ENCODE data around the gene OR1S2. TPM values are rescaled to one million over a fixed set of nuclear protein-coding genes. Genes with fewer than 3 reads are reported as not detected.

The OR1S2 gene
- total RNA-seq, 1 donor from 2014 or later: not detected

DNA sequence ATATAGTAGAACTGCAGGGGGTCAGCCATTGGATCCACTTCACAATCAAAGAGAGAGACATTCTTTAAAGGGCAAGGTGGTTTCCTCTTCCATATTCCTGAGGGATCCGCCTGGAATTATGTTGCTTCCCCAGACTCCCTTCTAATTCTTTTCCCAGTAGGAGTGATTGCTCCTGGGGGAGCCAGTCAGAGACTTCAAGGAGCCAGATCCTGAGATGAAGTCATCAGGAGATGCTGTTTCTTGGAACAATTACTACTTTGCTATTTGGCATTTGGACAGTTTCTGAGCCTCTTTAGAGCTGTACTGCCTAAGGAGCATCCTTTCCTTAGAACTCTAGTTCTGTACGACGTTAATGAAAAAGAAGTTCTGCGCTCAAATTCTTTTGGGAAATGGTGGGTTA, 17.0 kb downstream of the OR1S2 start:
- Mint-ChIP-seq H3K9me3 (ENCODE audit: unreplicated experiment) (no peaks in the 10 kb centered on the region), H3K27ac (ENCODE audit: unreplicated experiment) (no peak overlapping the region), H3K27me3 (ENCODE audit: unreplicated experiment) (no peaks in the 10 kb centered on the region), H3K4me1 (ENCODE audit: unreplicated experiment) (no peaks in the 10 kb centered on the region), H3K36me3 (ENCODE audit: unreplicated experiment) (no peaks in the 10 kb centered on the region), H3K4me3 (ENCODE audit: unreplicated experiment) (no peak overlapping the region)
- TF ChIP-seq, protein P1, sequence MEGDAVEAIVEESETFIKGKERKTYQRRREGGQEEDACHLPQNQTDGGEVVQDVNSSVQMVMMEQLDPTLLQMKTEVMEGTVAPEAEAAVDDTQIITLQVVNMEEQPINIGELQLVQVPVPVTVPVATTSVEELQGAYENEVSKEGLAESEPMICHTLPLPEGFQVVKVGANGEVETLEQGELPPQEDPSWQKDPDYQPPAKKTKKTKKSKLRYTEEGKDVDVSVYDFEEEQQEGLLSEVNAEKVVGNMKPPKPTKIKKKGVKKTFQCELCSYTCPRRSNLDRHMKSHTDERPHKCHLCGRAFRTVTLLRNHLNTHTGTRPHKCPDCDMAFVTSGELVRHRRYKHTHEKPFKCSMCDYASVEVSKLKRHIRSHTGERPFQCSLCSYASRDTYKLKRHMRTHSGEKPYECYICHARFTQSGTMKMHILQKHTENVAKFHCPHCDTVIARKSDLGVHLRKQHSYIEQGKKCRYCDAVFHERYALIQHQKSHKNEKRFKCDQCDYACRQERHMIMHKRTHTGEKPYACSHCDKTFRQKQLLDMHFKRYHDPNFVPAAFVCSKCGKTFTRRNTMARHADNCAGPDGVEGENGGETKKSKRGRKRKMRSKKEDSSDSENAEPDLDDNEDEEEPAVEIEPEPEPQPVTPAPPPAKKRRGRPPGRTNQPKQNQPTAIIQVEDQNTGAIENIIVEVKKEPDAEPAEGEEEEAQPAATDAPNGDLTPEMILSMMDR (IDR thresholded peaks at IDR 0.05): no peak
- no peak for DNase-seq (ENCODE audit: extremely low spot score, unreplicated experiment)

DNA sequence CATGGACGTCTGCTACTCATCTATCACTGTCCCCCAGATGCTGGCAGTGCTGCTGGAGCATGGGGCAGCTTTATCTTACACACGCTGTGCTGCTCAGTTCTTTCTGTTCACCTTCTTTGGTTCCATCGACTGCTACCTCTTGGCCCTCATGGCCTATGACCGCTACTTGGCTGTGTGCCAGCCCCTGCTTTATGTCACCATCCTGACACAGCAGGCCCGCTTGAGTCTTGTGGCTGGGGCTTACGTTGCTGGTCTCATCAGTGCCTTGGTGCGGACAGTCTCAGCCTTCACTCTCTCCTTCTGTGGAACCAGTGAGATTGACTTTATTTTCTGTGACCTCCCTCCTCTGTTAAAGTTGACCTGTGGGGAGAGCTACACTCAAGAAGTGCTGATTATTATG, 24.3 kb downstream of the OR1S2 start:
- no peak overlapping the region for H3K27ac Mint-ChIP-seq (ENCODE audit: unreplicated experiment)
- H3K4me1 Mint-ChIP-seq (ENCODE audit: unreplicated experiment): no peaks in the 10 kb centered on the region
- DNase-seq (ENCODE audit: extremely low spot score, unreplicated experiment): no peak
- no peaks in the 10 kb centered on the region for H3K9me3 Mint-ChIP-seq (ENCODE audit: unreplicated experiment)
- no peaks in the 10 kb centered on the region for H3K36me3 Mint-ChIP-seq (ENCODE audit: unreplicated experiment)
- no peaks in the 10 kb centered on the region for H3K27me3 Mint-ChIP-seq (ENCODE audit: unreplicated experiment)
- TF ChIP-seq, protein P1 (IDR thresholded peaks at IDR 0.05): no peak
- no peak overlapping the region for H3K4me3 Mint-ChIP-seq (ENCODE audit: unreplicated experiment)

DNA sequence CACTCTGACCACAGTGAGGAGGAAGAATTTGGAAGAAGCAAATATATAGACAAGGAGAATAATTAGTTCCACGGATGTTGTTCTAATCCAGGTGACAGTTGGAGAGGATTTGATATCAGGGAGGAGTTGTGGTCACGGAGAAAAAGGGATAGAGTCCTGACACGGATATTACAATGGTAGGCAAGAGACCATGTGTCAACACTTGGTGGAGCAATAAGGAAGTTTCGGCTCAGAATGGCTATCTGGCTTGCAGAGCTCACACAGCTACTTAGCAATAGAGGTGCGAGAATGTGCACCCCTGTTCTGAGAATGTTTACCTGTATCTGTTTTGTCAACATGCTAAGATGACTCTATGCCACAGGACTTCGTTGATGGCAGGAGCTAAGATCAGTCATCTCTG, 25.5 kb downstream of the OR1S2 start:
- no peaks in the 10 kb centered on the region for H3K36me3 Mint-ChIP-seq (ENCODE audit: unreplicated experiment)
- H3K27ac Mint-ChIP-seq (ENCODE audit: unreplicated experiment): no peak overlapping the region
- no peak overlapping the region for H3K4me3 Mint-ChIP-seq (ENCODE audit: unreplicated experiment)
- no peaks in the 10 kb centered on the region for H3K27me3 Mint-ChIP-seq (ENCODE audit: unreplicated experiment)
- no peak for DNase-seq (ENCODE audit: extremely low spot score, unreplicated experiment)
- TF ChIP-seq, protein P1 (IDR thresholded peaks at IDR 0.05): no peak
- no peaks in the 10 kb centered on the region for H3K4me1 Mint-ChIP-seq (ENCODE audit: unreplicated experiment)
- H3K9me3 Mint-ChIP-seq (ENCODE audit: unreplicated experiment): no peaks in the 10 kb centered on the region

DNA sequence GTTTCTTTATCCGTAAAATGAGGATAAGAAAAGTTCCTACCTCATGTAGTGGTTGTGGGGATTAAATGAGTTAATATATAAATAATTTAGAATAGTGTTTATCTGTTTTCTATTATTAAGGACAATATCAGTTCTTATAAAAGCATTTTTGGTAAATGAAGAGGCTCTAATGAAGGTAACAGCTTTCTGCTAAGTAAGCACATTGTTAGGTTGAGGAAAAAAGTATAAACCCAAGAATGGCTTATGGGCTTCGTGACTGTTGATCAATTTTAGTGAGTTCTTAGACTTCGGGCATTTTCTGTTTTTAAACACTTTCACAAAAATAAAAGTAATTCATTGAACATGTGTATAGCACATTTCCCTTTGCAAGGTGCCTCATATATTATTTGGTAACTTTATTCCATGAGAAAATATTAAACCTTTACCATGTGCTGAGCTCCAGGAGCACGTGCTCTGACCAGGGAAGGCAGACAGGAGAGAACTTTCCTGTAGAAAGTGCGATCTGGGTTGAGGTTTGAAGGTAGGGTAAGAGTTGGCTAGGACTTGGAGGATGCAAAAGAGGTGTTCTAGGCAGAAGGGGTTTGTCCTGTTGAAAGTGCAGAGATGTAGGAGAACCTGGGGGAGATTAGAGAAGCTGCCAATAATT, 26.4 kb downstream of the OR1S2 start:
- H3K9me3 Mint-ChIP-seq (ENCODE audit: unreplicated experiment): no peaks in the 10 kb centered on the region
- no peaks in the 10 kb centered on the region for H3K4me1 Mint-ChIP-seq (ENCODE audit: unreplicated experiment)
- TF ChIP-seq, protein P1 (IDR thresholded peaks at IDR 0.05): no peak
- no peaks in the 10 kb centered on the region for H3K36me3 Mint-ChIP-seq (ENCODE audit: unreplicated experiment)
- H3K27me3 Mint-ChIP-seq (ENCODE audit: unreplicated experiment): no peaks in the 10 kb centered on the region
- no peak overlapping the region for H3K27ac Mint-ChIP-seq (ENCODE audit: unreplicated experiment)
- H3K4me3 Mint-ChIP-seq (ENCODE audit: unreplicated experiment): no peak overlapping the region
- DNase-seq (ENCODE audit: extremely low spot score, unreplicated experiment): no peak

DNA sequence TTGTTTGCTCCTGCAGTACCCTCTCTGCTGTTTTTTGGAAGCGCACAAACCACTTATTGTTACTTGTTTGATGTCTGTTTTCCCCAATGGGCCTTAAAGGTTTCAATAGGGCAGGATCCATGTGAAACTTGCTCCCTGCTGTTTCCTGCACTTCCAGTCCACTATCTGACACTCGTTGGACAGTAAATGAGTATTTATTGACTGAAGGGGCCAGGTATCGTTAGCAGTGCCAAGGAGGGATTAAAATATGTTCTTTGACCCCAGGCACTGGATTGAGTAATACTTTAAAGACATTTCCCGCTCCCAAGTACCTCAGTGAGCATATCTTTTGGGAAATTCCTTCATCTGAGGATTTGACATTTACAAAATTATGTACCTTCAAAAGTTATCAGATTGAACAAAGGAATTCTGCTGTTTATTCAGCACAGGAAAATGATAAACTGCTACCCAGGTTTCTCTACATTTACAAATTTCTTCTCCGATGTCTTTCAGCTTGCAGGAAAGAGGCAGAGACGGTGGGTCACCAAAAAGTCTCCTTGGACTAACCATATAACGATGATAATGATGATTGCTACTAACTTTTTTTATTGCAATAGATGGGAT, 38.3 kb downstream of the OR1S2 start:
- TF ChIP-seq, protein P1 (IDR thresholded peaks at IDR 0.05): no peak
- no peaks in the 10 kb centered on the region for H3K4me1 Mint-ChIP-seq (ENCODE audit: unreplicated experiment)
- H3K4me3 Mint-ChIP-seq (ENCODE audit: unreplicated experiment): no peak overlapping the region
- DNase-seq (ENCODE audit: extremely low spot score, unreplicated experiment): no peak
- no peaks in the 10 kb centered on the region for H3K36me3 Mint-ChIP-seq (ENCODE audit: unreplicated experiment)
- peaks cover 2% of the 10 kb centered on the region for H3K27me3 Mint-ChIP-seq (ENCODE audit: unreplicated experiment)
- H3K27ac Mint-ChIP-seq (ENCODE audit: unreplicated experiment): no peak overlapping the region
- H3K9me3 Mint-ChIP-seq (ENCODE audit: unreplicated experiment): no peaks in the 10 kb centered on the region

Measured in osteocyte (in vitro differentiated cells).